Neural cell (in vitro differentiated cells): ENCODE results near the gene ITGAD. TPM values are rescaled to one million over a fixed set of nuclear protein-coding genes. Genes with fewer than 3 reads are reported as not detected.

Source experiments
- H2AFZ ChIP-seq: fragments of 200-600, 300-800 bp; sonication (generic), shearing (Covaris generic); 2 replicates; pipeline ENCODE4 v1.6.0; 2014; ENCODE audit warnings: low read depth, mild to moderate bottlenecking, antibody characterized with exemption, low read length, moderate library complexity
- H3F3A ChIP-seq: fragments of 200-600 bp; shearing (Covaris generic); 2 replicates; pipeline ENCODE4 v1.6.1; 2016; ENCODE audit warnings: mild to moderate bottlenecking, moderate library complexity, mixed read lengths, antibody characterized with exemption, low read length; ENCODE audit not compliant: insufficient read depth, poor library complexity, severe bottlenecking
- H3K27ac ChIP-seq: fragments of 200-600, 300-800 bp; sonication (generic), shearing (Covaris generic); 2 replicates; pipeline ENCODE4 v1.5.1; 2014; ENCODE audit warnings: mild to moderate bottlenecking, low read length, moderate library complexity
- H3K27me3 ChIP-seq: fragments of 300-800, 200-600 bp; sonication (generic), shearing (Covaris generic); 2 replicates; pipeline ENCODE4 v1.6.0; 2014; ENCODE audit warnings: mild to moderate bottlenecking, low read depth, low read length, moderate library complexity; ENCODE audit not compliant: insufficient read depth
- H3K36me3 ChIP-seq: fragments of 300-800, 200-600 bp; sonication (generic), shearing (Covaris generic); 2 replicates; pipeline ENCODE4 v1.5.1; 2014; ENCODE audit warnings: mild to moderate bottlenecking, antibody characterized with exemption, low read length, moderate library complexity; ENCODE audit not compliant: insufficient read depth
- H3K4me2 ChIP-seq: fragments of 300-800, 200-600 bp; sonication (generic), shearing (Covaris generic); 2 replicates; pipeline ENCODE4 v1.6.0; 2014; ENCODE audit warnings: mild to moderate bottlenecking, low read length
- H3K4me3 ChIP-seq: fragments of 300-800, 200-600 bp; sonication (generic), shearing (Covaris generic); 2 replicates; pipeline ENCODE4 v1.5.1; 2014; ENCODE audit warnings: mild to moderate bottlenecking, low read length, moderate library complexity
- H3K79me2 ChIP-seq: fragments of 200-600 bp; shearing (Covaris generic); replicated peaks from 2 replicates; pipeline ENCODE4 v1.6.0; 2014; ENCODE audit warnings: mild to moderate bottlenecking, low read length, moderate library complexity; ENCODE audit not compliant: insufficient read depth
- H3K9ac ChIP-seq: fragments of 300-800, 200-600 bp; sonication (generic), shearing (Covaris generic); 2 replicates; pipeline ENCODE4 v1.6.1; 2016; ENCODE audit warnings: mild to moderate bottlenecking, low read length, mixed read lengths
- H3K9me2 ChIP-seq: fragments of 200-600 bp; shearing (Covaris generic); 2 replicates; pipeline ENCODE4 v1.6.1; 2016; ENCODE audit warnings: mild to moderate bottlenecking, low read length, mixed read lengths; ENCODE audit not compliant: insufficient read depth
- H3K9me3 ChIP-seq: fragments of 200-600, 300-800 bp; sonication (generic), shearing (Covaris generic); 2 replicates; pipeline ENCODE4 v1.6.1; 2016; ENCODE audit warnings: mild to moderate bottlenecking, mixed run types, low read length, moderate library complexity, mixed read lengths
- H4K20me1 ChIP-seq: fragments of 200-600 bp; shearing (Covaris generic); 2 replicates; pipeline ENCODE4 v1.6.1; 2016; ENCODE audit warnings: mild to moderate bottlenecking, mixed run types; ENCODE audit not compliant: insufficient read depth
- MXI1 ChIP-seq: fragments of 450-650 bp; conservative IDR thresholded peaks from 2 replicates; pipeline ENCODE4 v1.6.1; 2014; ENCODE audit warnings: antibody characterized with exemption, mild to moderate bottlenecking; ENCODE audit not compliant: poor library complexity, severe bottlenecking
- polyA plus RNA-seq: library from polyadenylated mRNA; depleted of rRNA; stranded (reverse); fragments of >200 nt; gene quantifications from 2 replicates; pipeline ENCODE4 v1.2.3, GENCODE V29; 2014

ITGAD gene
- polyA plus RNA-seq, 1 donor from 2014 or later = not detected

GRCh38 chr16:31475946-31476302, 82.8 kb downstream of the ITGAD start:
- TF ChIP-seq MXI1 = no peak
- Histone ChIP-seq H3K9ac (no peak overlapping the region), H3F3A (no peaks in the 10 kb centered on the region), H3K27ac (no peak overlapping the region), H2AFZ (no peak overlapping the region), H4K20me1 (no peaks in the 10 kb centered on the region), H3K79me2 (no peaks in the 10 kb centered on the region), H3K9me3 (no peaks in the 10 kb centered on the region), H3K4me2 (no peak overlapping the region), H3K27me3 (peaks cover 89% of the 10 kb centered on the region), H3K9me2 (no peaks in the 10 kb centered on the region), H3K4me3 (no peak overlapping the region), H3K36me3 (no peaks in the 10 kb centered on the region)

Other genes starting within 250 kb of the ITGAD start
- gene PRSS36, start 243.3 kb upstream of the ITGAD start, polyA plus RNA-seq = 1.5 and 2.0 TPM in 2 replicates
- gene FUS, start 213.2 kb upstream of the ITGAD start, polyA plus RNA-seq = 53.9 and 54.3 TPM in 2 replicates
- not detected in 2 replicates for gene PYCARD, start 190.6 kb upstream of the ITGAD start, polyA plus RNA-seq
- 0.05 TPM in 1 of 2 replicates, not detected in the other for gene TRIM72, start 179.2 kb upstream of the ITGAD start, polyA plus RNA-seq
- not detected in 2 replicates for gene PYDC1, start 176.2 kb upstream of the ITGAD start, polyA plus RNA-seq
- not detected in 2 replicates for gene ITGAM, start 133.4 kb upstream of the ITGAD start, polyA plus RNA-seq
- gene ITGAX, start 38.2 kb upstream of the ITGAD start, polyA plus RNA-seq = not detected in 2 replicates
- not detected in 2 replicates for gene COX6A2, start 35.0 kb downstream of the ITGAD start, polyA plus RNA-seq
- 0.53 and 0.62 TPM in 2 replicates for gene ZNF843, start 49.5 kb downstream of the ITGAD start, polyA plus RNA-seq
- 26.1 and 27.6 TPM in 2 replicates for gene ARMC5, start 66.2 kb downstream of the ITGAD start, polyA plus RNA-seq
- gene TGFB1I1, start 78.8 kb downstream of the ITGAD start, polyA plus RNA-seq = 0.38 and 2.5 TPM in 2 replicates
- not detected in 2 replicates for gene SLC5A2, start 89.8 kb downstream of the ITGAD start, polyA plus RNA-seq
- gene RUSF1, start 115.1 kb downstream of the ITGAD start, polyA plus RNA-seq = 108 and 132 TPM in 2 replicates
- not detected in 2 replicates for gene AHSP, start 134.6 kb downstream of the ITGAD start, polyA plus RNA-seq